NCI-H510A treated with DMSO at 0.1 percent for 48 hours (cell line): ENCODE measurements around the gene SALL4.
"Not testable (repeated sequence)": the region's sequence is repeated elsewhere in the genome, so short reads cannot be mapped to it uniquely, and the experiment has no call there.

Experiments
- DNase-seq: peaks from one replicate; lab custom pipeline; 2025; lab: John Stamatoyannopoulos, UW

SALL4 gene

DNA sequence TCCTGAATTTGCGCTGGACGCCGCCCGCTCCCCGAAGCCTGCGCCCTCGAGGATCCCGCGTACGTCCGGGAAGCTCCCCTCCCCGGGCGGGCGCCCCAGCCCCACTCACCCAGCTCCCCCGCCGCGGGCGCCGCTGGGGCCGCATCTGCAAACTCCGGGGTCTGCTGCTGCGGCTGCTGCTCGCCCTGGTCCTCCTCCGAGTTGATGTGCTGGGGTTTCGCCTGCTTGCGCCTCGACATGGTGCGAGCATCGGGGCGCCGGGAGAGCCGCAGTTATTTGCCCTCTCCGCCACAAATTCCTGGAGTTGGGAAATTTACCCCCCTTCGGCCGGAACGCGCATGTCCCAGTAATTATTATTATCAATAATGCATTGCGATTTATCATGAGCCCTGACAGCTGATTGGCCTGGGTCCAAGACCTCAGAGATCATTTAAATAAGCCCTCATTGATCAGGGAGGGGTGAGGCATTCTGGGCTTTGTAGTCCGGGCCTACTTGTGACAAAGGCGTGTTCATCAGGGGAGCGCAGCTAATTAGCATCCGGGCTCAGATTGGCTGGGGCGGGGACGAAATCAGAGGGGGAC lies at the start of gene SALL4:
SALL4 (minus strand) TSS at position 352 of the 582 bp plus-strand sequence; CDS start at position 239, 113 bp downstream.
- DNase-seq = peak; percentile 19

DNA sequence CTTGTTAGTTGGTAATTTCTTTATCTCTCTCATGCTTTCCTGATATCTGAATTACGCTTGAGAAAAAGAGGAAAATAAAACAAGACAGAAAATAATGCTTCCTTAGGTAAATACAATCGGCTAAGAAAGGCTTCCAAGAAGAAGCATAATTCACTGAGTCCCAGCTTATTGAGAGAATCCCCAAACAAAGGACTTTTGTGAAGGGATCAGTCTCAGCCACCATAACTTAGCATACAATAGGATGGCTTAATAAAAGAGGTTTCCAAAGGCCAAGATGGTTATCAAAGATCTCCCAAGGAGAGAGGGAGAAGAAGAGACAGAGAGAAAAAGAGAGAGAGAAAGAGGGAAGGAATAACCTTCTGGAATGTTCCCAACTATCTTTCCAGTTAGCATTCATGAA lies 46.0 kb upstream of the SALL4 start:
- no peak for DNase-seq

DNA sequence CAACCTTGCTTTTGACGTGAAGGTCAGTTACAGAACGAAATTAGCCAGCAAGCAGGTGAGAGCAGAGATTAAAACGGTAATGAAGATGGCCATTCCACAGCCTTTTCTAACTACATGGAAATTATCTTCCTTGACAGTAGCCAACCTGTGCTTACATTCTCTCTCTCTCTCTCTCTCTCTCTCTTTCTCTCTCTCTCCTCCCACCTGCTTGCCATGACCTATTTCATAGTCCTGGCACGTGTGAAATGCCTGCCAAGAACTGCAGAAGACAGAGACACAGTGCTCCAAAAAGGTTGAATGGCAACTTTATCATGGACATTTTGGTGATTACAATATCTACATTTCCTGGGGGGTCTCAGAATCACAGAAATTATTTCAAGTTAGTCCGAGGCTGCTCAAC lies 38.5 kb upstream of the SALL4 start:
- DNase-seq = no peak

DNA sequence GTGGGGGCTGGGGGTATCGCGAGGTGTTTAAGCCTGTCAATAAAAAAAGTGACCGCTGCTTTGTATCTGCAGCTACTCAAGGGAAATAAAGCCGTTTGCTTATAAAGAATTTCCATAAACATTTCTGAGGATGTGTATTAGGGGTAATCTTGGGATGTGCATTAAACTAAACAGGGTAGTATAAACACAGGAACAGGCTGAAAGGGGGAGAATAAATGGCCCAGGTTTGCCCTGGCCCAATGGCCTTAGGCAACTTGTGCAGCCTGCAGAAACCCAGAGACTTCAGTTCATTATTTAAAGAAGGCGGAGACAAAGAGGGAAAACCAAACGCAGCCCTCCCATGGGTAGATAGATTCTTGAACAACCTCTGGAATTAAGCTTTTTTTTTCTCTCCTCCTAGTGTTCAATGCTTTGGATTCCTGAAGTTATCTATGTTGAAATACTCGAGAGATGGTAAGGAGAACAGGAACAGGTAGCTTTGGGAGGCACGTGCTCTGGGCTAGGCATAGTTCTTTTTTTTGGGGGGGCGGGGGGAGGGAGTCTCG lies 35.6 kb upstream of the SALL4 start:
- DNase-seq = no peak

DNA sequence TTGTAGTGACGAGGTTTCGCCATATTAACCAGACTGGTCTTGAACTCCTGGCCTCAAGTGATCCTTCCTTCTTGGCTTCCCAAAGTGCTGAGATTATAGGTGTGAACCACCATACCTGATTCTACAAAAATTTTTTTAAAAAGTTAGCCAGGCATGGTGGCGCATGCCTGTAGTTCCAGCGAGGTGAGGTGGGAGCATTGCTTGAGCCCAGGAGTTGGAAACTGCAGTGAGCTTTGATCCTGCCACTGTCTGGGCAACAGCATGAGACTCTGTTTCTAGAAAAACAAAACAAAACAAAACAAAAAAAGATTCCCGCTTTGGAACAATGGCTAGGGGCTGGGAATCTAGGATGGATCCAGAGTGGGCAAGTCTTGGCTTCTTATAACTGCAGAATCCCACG lies 35.1 kb upstream of the SALL4 start:
- DNase-seq = no peak

DNA sequence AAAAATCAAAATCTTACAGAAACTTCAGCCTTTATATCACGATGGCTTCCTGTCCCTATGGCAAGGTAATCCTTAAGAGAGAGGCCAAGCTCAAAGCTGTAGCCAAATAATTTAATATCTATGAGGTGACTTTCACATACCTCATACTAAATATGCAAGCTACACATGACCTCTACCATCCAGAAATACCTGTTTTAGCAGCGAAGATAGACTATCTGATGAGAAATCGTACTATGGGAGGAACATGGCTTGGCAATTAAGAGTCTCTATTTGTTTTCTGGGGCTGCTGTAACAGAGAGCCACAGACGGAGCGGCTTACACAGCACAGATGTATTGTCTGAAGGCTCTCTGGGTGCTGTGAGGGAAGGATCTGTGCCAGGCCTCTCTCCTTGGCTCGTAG lies 31.0 kb upstream of the SALL4 start:
- no peak for DNase-seq

DNA sequence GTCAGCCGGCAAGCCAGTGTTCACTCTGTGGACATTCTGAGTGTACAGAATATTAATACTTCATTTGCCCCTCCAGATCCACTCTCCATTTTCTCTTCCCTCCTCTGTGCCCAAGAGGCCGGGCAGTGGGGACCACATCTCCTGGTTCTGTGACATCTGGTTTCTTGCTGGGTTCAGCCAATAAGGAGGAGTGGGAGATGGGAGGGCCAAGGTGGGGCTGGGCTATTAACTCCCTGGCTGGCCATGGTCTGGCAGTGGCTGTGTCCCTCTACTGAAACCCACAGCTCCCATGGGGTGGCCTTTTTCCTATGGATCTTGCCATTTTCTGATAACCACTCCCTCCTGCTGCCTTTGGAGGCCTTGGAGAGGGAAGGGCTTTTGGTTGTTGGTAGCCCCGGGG lies 30.0 kb upstream of the SALL4 start:
- DNase-seq = no peak

DNA sequence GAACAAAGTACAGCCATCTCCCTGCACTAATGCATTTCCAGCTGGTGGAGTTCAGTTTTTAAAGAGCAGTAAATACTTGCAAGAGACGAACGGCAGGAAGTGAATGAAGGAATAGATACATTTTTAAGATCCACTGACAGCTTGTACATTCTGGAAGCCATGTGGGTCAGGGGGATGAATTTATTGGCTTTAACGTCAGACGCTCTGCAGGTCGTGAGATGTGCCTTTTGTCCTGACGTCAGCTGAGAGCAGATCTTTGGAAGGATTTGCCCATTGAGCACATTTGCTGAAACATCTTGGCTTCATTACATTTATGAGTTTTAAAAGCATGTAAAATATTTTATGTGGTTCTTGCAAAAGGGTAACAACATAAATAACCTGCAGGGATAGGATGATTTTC lies 29.5 kb upstream of the SALL4 start:
- no peak for DNase-seq

DNA sequence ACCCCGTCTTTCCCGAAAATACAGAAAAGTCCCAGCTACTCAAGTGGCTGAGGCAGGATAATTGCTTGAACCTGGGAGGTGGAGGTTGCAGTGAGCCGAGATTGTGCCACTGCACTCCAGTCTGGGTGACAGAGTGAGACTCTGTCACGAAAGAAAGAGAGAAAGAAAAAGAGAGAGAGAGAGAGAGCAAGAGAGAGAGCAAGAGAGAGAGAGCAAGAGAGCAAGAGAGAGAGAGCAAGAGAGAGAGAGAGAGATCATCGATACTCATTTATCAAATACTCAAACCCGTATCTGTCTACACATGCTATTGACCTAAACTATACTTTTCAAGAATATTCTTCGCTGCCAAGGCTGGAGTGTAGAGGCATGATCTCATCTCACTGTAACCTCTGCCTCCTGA lies 28.2 kb upstream of the SALL4 start:
- no peak for DNase-seq

DNA sequence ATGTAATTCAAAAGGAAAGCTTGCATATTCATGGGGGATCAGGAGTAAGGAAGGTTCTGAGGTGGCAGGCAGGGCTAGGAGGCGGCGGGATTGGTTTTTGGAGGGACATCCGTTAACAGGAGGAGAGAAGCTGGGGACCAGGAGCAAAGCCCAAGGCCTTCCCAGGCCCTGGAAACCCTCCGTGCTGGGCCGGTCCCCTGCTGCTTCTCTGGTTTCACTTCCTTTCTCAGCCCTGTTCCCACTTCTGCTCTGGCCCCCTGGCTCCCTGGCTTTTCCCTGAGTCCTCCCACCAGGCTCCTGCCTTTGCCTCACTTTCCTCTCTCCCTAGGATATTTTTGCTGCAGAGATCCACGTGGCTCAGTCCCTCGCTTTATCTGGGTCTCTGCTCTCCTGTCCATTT lies 26.4 kb upstream of the SALL4 start:
- DNase-seq = no peak

DNA sequence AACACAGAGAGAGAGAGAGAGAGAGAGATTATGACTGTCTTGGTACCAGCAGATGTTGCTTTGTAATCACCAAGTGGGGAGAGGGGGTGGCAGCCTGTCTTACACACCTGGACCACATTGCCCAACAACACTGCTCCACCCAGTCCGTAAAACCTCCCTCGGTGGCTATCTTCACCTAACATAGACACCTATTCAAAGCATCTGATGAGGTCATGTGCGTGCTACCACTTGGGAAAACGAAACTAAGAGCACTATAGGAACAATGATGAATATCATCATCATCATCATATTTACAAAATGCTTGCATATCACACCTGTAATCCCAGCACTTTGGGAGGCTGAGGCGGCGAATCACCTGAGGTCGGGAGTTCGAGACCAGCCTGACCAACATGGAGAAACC lies 24.1 kb upstream of the SALL4 start:
- no peak for DNase-seq

DNA sequence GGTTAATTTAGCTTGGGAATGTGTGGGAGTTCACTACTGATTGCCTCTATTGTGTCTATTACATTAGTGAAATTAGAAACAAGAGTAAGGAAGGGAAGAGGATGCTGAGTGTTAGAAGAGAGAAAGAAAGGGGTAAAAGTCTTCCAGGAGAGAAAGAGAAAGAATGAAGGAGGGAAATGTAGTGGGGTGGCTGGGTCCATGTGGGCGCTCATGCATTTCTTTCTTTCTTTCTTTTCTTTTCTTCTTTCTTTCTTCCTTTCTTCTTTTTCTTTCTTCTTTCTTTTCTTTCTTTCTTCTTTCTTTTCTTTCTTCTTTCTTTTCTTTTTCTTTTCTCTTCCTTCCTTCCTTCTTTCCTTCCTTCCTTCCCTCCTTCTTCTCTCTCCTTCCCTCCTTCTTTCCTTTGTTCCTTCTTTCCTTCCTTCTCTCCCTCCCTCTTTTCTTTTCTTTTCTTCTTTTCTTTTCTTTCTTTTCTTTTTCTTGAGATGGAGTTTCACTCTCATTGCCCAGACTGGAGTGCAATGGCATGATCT lies 16.2 kb upstream of the SALL4 start:
- no peak for DNase-seq

DNA sequence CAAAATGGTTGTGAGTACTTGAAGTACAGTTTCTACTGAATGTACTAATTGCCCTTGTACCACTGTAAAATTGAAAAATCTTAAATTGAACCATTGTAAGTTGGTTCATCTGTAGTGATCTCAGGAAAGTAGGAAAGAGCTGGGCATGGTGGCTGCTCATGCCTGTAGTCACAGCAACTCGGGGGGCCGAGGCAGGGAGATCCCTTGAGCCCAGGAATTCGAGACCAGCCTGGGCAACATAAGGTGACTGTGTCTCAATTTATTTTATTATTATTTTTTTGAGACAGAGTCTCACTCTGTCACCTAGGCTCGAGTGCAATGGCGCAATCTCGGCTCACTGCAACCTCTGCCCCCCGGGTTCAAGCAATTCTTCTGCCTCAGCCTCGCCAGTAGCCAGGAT lies 14.5 kb upstream of the SALL4 start:
- not testable (repeated sequence) for DNase-seq

DNA sequence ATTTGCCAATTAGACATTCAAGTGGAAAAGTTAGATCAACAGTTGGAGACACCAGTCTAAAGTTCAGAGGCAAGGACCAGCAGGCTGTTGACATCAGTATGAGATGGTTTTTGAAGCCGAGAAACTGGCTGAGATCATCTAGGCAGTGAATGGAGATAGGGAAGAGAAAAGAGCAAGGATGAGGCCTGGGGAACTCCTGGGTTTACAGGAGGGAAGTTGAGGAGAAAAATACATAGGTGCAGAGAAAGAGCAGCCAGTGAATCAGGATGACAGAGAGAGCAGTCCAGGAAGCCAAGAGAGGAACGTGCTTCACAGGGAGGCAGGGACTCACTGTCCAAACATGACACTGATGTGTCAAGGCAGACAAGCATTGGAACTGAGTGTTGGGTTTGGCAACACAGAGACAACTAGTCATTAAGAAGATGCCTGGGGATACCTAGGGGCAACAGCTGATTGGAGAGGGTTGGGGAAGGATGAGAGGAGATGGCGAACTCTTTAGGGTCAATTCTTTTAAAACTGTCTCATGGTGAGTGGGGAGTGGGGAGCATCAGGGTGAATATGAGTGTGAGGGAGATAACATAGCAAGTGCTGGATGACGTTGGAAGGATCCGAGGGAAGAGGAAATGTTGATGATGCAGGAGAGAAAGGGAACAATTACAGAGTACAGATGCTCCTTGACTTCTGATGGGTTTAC lies 13.2 kb upstream of the SALL4 start:
- no peak for DNase-seq

DNA sequence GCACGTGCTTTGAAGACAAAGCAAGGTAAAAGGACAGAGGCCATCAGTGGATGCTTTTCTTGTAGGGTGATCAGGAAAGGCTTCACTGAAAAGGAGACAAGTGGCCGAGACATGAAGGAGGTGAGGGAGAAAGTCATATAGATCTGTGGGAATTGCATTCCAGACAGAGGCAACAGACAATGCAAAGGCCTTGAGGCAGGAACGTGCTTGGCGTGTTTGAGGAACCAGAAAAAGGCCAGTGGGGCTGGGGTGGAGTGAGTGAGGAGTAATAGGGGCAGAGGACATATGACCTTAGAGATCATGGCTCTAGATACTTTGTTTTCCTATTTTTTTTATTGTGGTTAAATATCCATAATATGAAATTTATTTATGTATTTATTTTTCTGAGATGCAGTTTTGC lies 10.5 kb upstream of the SALL4 start:
- DNase-seq = no peak

DNA sequence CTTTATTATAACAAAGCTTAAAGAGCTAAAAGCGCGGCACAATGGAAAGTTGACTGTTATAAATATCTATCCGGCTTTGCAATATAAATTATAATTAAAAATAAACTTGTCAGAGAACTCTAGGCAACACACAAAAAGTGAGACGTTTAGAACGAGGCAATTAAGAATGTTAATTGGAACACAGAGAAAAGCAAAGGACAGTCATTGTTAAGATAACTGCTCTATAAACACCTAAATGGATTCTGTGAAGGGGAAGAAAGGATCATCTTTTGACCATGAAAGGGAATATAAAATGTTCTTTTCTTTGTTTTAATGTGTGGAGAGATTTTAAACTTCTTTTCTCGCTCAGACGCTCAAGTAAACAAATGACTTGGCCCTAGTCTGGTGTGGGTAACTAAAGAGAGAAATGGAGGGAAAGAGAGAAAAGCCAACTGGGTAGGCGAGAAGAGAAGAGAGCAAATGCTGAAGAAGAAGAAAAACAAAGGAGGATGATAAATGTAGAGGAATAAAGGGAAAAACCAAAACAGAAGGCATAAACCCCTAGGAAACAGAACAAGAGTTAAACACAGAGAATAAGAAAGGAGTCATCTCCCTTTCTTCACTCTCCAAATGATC lies 9.3 kb upstream of the SALL4 start:
- no peak for DNase-seq

DNA sequence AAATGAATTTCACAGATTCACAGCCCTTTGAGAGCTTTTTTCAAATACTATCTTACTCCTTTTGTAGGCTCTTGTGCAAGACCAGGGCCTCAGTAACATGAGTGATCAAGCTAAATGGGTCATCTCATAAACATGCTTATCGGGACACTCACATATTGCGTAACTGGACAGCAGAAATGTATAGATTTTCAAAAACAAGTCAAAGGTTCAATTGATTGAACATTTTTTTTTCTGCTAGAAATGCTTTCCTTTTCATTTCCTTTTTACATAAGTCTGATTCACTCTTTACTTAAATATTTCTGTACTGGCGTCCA lies 8.7 kb upstream of the SALL4 start:
- DNase-seq = no peak

DNA sequence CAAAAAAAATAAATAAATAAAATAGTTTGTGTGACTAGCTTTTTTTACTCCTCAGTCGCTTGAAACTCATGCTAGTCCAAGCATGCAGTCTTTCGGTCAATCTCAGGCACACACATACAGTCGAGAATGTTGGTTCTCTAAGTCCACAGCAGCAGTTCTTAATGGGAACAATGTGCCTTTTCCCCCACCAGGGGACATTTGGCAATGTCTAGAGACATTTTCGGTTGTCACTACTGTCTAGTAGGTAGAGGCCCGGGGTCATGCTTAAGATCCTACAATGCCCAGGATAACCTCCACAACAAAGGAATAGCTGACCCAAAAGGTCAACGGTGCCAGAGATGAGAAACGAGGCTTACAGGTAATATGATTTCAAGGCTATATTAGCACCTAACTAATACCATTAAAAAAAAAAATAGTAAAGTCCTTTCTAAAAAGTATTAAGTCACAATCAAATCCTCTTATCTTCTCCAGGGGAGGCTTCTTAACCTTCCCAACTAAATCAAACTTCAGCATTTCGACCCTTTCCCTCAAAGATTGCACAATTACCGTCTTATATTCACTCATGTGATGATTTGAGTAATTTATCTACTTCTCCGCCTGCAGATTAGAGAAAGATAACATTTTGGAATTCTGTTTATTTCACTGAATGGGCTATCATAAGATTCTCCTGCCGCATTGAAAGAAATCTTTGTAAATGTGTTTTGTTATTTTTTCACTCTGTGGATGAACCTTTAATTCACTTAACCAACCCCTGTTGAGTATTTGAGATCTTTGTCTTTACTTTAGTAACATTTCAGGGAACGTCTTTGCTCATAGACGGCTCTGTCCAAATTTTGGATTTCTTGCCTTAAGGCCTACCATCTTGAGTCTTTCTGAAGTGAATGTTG lies 8.1 kb upstream of the SALL4 start:
- no peak for DNase-seq

DNA sequence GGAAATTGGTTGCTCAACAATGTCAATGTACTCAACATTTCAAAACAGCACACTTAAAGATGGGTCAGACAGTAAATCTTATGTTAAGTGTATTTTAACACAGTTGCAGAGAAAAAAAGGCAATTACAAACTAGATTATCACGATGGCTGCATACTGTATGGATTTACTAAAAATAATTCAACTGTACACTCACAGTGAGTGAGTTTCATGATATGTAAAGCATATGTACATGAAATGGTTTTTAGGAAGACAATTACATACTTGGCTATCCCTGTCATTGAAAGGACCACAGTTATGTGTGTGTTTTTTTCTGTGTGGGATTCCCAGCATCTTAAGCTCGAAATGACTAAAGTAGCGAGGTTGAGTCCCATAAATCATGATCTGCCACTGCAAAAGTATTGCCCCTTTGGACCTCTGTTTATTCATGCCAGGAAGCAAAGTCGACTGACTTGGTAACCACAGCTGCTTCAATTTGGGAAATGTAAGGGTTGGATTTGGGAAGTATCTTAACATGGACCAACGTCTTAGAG lies 5.5 kb upstream of the SALL4 start:
- no peak for DNase-seq

DNA sequence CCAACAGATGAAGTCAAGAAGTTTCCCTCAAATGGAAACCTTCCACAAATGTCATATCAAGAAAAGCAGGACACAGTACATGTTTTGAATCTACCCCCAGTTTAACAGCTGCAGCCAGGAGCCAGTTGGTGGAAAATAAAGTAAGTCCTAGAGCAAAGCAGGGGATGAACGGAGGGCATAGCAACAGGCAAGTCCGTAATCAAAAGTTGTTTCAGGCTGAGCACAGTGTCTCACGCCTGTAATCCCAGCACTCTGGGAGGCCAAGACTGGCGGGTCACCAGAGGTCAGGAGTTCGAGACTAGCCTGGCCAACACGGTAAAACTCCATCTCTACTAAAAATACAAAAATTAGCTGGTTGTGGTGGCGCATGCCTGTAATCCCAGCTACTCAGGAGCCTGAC lies 2.4 kb upstream of the SALL4 start:
- DNase-seq = no peak

DNA sequence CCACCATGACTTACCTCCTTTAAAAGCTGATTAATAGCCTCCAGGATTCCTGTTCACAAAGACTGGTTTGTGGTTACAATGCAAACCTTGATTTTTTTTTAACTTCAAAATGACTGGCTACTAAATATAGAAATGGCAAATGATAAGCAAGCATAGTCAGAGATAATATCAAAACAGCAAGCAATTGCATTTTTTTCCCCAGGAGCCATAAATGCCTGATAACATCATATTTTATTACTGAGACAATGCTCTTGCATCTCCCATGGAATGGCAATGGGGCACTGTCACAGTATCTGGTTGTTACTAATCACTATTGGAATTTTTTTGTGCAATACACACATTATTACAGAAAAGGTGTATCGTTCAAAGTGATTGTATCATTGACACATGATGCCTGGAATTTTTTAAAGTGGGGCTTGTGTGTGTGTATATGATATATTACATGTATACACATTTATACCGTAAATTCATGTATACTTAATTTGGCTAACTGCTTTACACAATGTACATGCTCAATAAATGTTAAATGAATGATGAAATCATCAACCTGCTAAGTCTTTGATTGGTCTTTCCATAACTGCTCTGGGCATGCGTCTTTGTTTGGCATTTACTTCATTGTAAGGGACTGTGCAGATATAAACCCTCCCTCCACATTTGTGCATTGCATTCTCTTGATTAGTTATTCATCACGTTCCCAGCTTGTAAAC lies 980 bp upstream of the SALL4 start:
- no peak for DNase-seq

DNA sequence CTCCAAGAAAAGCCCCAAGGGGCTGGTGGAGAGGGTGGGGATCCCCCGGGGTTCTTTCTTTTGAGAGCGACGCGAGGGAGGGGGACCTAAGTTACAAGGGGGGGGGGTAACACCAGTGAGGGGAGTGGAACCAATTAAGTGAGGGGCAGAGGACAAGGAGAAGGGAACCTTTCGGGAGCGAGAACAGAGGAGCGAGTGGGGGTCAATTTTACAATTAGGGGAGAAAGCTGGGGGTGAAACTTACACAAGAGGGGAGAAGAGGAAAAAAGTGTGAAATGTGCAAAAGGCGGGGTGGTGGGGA lies 548 bp downstream of the SALL4 start:
- DNase-seq = no peak
